ENCODE data around the gene CCL16.
"Not testable (repeated sequence)": the region's sequence is repeated elsewhere in the genome, so short reads cannot be mapped to it uniquely, and the experiment has no call there.

Gene CCL16, protein sequence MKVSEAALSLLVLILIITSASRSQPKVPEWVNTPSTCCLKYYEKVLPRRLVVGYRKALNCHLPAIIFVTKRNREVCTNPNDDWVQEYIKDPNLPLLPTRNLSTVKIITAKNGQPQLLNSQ

DNA sequence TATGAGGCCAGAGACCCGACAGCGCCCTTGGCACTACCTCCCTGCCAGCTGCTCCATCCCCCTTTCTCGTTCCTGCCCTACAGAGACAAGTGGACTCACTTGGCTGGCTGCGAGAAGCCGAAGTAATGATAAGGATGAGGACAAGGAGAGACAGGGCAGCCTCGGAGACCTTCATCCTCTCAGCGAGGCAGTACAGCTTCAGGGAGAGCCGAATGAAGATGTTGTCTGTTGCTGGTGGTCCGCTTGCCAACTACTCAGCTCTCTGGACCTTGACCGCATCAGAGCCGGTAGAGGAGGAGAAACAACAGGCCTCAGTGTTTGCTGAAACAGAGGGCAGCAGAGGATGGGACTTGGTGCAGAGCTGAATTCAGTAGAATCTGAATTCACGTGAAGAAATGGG is at the start of gene CCL16:
Gene CCL16 (minus strand): TSS at position 252 of the 400 bp plus-strand sequence. CDS start 77 bp downstream, at position 175.
- DNase-seq, result no peak
- ATAC-seq, result no peak

DNA sequence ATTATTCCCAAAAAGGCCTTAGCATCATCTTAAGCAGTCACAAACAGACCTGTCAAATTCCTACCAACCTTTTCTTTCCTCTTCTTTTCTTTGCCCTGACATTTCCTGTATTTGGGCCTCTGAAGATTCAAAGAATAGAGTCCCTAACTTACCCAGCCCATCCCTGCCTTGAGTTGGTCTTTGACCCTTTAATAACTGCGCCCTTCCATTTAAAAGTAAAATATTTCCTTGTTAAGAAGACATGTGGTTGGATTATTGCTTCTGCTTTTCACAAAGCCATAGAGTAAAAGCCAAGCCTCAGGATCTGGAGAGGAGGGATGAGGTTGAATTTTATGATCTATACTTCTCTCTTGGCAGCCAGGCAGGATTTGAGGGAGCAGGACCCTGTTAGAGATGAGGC is 49.7 kb upstream of the CCL16 start:
- ATAC-seq, result no peak

DNA sequence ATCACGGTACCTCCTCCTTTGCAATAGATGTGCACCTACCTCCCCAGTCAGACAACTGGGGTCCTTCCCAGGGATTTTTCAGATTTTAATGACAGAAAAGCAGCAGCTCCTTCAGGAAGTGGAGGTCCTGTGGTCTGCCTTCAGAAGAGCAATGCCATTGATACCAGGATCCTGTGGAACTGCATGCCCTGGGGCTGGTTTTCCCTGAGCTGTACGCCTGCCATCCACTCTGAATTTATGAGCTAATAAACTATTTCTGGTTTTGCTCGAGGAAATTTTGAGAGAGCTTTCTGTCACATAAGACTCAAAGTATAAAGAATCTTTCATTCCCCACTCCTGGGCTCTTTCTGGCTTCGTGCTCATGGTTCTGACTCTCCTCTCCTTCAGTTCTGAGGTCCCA is 46.5 kb upstream of the CCL16 start:
- no peak for DNase-seq
- no peak for ATAC-seq

More for the DNA sequence above, 49.7 kb upstream of the CCL16 start:
- no peak for DNase-seq

DNA sequence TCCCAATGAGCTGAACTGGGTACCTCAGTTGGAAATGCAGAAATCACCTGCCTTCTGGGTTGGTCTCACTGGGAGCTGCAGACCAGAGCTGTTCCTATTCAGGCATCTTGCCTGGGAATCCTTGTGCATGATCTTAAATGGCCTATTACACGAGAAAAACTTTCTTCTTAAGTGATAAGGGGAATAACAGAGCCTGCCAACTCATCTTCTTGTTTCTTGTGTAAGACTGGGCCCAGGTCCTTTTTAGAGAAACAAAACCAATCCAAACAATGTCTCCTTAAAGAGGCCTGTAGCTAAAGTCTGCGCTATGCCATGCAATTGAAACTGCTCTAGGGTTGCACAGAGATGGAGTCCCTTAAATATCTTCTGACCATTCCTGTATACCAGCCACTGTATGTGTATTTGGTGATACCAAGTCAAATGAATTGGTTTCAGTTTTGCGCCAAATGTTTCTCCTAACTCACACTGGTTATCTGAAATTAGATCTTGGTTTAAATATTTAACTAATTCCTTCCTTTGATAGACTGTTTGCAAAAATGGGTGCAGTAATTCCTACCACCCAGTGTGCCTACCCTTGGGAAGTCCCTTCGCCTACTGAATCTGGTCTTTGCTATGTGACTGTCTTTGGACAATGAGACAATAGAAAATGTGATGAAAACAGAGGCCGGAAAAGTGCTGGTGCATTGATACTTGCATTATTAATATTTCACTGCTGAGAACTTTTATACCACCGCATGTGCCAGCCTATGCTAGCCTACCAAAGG is 43.0 kb upstream of the CCL16 start:
- no peak for DNase-seq

DNA sequence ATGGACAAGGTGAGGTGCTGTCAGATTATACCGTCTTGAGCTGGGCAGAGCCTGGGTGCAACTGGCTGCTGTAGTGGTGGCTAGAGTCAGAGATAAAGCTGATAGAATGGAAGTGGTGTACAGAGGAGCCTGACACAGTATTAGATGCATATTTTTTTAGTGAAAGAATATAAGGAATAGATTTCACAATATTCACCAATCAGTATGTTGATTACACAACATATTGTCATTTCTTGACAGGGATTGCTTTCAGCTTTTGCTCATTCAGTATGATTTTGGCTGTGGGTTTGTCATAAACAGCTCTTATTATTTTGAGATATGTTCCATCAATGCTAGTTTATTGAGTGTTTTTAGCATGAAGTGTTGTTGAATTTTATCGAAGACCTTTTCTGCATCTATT is 38.1 kb upstream of the CCL16 start:
- DNase-seq (no peak), ATAC-seq (no peak)

More for the DNA sequence above, 43.0 kb upstream of the CCL16 start:
- no peak for ATAC-seq

DNA sequence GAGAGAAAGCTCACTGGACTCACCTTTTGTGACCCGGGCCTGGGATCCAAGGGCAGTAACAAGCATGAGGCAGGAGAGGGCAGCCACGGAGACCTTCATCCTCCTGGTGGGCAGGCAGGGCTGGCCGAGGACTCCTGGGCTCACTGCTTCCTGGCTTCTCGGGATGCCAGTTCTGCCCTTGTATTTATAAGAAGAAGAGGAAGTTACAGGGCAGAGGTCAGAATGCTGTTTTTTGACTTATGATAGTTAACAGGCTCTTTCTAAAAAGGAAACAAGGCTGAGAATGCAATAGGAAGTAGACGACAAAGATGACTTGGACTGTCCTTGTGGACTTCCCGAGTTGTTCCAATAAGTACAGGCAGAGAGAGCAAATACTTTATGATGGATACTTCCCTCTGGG is 36.5 kb upstream of the CCL16 start, which contains the start of gene CCL23:
Gene CCL23 (minus strand): TSS at position 174 of the 400 bp plus-strand sequence. CDS start 75 bp downstream, at position 99.
- no peak for ATAC-seq

DNA sequence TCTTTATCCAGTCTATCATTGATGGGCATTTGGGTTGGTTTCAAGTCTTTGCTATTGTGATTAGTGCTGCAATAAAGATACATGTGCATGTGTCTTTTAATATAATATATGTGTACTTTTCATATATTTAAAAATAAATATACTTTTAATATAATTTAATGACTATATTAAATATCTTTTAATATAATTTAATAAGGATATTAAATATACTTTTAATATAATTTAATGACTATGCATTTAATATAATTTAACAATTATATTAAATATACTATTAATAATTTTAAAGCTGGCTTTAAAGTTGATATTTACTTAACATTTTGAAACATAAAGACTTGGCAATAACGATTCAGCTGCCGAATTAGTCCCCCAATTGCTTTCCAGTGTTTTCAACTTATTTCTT is 35.3 kb upstream of the CCL16 start:
- no peak for DNase-seq

More for the DNA sequence above, 36.5 kb upstream of the CCL16 start, which contains the start of gene CCL23:
- DNase-seq, result no peak

DNA sequence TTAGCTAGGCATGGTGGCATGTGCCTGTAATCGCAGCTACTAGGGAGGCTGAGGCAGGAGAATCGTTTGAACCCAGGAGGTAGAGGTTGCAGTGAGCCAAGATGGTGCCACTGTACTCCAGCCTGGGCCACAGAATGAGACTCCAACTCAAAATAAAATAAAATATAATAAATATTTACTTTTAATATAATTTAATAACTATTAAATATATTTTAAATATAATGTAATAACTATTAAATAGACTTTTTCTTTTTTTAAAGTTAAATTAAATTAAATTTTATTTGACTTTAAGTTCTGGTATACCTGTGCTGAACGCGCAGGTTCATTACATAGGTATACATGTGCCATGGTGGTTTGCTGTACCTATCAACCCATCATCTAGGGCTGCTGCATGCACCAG is 34.6 kb upstream of the CCL16 start:
- DNase-seq, ATAC-seq: not testable (repeated sequence)

More for the DNA sequence above, 35.3 kb upstream of the CCL16 start:
- no peak for ATAC-seq

DNA sequence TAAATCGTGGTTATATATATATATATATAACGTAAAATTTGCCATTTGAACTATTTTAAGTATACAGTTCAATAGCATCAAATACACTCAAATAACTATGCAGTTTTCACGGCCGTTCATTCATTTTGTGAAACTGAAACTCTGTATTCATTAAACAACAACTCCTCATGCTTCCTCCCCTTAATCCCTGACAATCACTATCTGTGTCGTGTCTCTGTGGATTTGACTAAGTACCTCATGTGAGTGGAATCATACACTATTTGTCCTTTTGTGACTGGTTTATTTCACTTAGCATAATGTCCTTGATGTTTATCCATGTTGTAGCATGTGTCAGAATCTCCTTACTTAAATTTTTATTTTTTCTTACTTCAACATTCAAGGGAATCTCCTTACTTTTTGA is 33.6 kb upstream of the CCL16 start:
- DNase-seq, result no peak
- no peak for ATAC-seq

DNA sequence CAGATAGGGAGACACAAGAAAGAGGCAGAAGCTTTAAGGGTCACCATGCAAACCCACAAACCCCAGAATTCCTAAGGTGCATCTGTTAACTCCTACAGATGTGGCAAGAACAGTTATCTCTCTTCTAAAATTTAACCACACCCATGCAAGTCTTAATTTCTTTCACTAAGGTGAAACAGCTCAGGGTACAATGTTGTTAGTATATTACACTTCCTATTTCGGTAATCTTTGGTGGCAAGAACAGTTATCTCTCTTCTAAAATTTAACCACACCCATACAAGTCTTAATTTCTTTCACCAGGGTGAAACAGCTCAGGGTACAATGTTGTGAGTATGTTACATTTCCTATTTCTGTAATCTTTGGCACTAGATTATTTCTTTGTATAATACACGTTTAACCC is 29.9 kb upstream of the CCL16 start:
- DNase-seq (no peak), ATAC-seq (no peak)

DNA sequence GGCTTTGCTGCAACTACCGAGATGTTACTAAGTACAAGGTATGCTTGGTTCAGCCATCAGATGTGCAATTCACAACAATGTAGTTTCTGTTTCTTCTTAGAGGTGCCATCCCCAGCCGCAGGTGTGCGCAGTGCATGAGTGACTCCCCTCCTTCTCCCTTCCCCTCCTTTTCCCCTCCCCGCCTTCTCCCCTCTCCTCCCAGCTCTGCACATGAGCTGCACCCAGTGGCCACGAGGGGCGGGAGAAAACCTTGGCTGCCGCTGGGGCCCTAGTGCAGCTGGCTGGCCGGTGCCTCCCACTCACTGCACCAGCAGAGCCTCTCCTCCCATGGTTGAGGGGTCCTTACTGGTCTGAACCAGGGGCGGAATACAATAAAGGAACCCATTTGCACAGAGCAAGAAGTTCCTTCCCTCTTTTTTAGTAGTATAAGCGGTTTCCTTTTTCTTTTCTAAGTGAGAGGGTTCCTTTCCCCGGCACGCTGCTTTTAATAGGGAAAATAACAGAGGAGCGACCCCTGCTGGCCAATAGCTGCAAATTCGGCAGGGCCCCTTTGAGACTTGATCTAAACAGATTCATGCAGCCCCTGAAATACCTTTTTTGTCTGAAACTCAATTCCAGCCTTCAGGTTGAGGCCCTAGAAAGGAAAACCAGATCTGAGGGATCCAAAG is 27.8 kb upstream of the CCL16 start:
- ATAC-seq (peak; percentile 19), DNase-seq (peak; percentile 8)

DNA sequence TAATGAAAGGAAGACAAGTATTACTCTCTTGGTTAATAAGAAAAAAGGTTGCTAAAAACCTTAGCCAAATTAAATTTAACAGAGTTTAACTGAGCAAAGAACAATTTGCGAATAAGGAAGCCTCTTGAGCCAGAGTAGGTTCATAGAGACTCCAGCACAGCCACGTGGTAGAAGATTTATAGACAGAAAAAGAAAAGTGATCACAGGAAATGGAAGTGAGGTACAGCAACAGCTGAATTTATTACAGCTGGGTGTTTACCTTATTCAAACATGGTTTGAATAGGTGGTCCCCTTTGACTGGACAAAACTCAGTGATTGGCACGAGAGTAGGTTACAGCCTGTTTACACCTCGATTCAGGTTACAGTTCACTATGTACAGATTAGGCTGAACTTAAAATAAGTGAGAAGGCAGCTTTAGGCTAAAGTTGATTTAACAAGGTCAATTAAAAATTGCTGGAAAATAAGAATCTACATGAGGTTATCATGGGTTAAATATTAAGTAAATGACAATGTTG is 23.4 kb upstream of the CCL16 start:
- DNase-seq, result no peak
- no peak for ATAC-seq

DNA sequence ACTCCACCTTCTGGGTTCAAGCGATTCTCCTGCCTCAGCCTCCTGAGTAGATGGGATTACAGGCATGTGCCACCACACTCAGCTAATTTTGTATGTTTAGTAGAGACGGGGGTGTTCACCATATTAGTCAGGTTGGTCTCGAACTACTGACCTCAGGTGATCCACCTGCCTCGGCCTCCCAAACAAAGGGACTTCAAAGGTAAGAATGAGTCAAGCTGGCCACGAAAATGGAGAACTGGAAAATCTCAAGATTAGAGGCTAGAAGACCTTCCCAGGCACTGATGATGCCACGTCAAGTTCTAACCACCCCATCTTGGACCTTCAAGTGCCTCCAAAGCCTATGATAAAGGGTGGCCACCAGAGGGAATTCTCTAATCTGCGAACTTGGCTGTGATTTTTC is 21.3 kb upstream of the CCL16 start:
- DNase-seq (no peak), ATAC-seq (no peak)

DNA sequence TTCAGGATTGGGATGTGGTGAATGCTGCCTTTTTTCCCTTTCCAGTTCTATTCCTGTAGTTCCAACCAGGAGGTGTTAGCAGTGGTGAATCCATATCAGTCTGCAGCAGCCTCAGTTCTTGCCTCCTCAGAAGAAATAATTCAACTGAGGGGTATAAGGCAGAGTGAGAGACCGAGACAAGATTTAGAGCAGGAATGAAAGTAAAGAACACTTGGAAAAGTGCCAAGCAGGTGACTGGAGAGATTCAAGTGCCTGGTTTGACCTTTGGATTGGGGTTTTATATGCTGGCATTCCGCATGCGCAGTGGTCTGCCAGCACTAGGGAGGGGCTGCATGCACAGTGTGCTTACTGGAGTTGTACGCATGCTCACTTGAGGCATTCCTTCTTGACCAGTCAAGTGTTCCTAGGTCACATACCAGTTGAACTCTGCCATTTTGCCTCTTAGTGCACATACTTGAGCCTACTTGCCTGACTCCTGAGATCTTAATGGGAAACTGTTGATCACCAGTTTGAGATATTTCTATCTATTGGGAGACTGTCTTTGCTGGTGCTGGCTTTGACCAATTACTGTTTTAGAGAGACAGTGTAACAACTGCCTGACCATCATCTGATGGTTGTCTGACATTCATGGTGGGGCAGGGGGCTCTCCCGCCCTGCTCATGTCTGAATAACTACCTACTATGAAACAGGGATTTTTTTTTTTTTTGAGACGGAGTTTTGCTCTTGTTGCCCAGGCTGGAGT is 20.7 kb upstream of the CCL16 start:
- ATAC-seq (no peak), DNase-seq (no peak)

DNA sequence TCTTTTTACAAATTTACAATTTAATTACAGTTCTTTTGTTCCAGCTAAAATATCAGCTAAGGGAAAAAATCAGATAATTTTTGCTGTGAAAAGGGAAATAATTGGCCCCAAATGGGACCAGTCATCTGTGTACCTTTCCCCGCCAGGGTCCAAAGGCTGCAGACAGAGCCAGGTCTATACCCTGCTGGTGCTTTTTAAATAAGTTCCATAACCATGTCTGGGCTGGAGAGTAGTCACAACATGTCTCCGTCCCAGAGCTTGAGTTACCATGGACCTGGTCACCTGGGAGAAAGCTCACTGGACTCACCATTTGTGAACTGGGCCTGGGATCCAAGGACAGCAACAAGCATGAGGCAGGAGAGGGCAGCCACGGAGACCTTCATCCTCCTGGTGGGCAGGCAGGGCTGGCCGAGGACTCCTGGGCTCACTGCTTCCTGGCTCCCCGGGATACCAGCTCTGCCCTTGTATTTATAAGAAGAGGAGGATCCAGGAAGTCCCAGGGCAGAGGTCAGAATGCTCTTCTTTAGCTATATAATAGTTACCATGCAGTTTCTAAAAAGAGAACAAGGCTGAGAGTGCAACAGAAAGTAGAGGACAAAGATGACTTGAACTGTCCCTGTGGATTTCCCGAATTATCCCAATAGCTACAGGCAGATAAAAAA is 19.9 kb upstream of the CCL16 start, which contains the start of gene CCL15:
Gene CCL15 (minus strand): TSS at position 444 of the 662 bp plus-strand sequence. CDS start 61 bp downstream, at position 383.
- DNase-seq (no peak), ATAC-seq (no peak)

DNA sequence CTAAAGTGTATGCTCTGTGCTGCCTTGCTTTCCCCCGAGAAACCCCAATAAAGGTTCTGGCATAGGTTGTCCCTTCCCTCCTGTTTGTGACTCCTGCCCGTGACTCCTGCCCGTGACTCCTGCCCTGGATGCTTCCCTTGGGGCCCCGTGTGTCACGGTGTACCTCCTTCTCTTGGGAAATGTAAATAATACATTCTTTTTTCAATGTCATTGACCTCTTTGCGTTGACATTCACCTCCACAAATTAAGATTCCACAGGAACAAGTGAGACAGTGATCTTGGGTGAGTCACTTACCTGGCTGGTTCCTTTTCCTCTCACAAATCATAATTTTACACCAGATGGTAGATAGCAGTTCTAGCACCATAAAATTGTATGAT is 19.4 kb upstream of the CCL16 start:
- ATAC-seq (no peak), DNase-seq (no peak)

DNA sequence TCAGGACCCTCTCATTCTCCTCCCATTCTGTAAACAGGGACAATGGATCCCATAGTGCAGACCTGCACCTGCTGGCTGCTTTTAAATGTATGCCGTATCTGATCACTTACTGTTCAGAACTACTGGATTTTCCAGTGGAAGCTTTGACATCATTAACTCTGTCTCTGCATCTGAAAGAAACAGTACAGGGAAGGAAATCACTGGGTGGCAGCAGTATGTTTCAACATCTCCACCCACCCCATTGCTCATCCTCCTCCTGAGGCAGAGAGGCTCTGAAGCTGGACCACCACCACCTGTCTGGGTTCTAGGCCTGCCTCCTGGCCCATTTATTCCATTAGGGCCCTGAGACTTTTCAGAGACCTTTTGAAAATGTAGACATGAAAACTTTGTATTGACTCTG is 17.5 kb upstream of the CCL16 start:
- no peak for ATAC-seq
- DNase-seq, result no peak

DNA sequence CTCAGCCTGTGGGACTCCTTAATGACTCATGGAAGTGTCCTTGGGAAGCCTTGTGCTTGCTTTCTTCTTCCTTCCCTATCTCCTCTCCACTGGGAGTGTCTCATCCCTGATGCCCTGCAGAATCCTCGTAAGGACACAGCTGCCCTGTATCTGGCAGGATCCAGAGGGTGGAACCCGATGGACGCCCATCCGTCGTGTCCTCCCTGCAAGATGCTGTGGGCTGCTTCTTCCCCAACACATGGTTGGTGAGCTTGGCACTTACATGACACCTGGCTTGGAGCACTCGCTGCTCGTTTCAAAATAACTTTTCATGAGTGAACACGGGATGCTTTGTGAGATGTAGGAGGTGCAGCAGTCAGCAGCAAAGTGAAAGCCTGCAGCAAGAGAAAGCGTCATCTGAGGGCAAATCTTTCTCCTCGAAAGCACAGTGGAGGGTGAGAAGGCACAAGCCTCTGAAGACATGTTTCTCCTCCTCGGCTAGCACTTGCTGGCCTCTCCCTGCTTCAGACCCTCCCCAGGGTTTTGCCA is 16.8 kb upstream of the CCL16 start:
- no peak for DNase-seq
- no peak for ATAC-seq

DNA sequence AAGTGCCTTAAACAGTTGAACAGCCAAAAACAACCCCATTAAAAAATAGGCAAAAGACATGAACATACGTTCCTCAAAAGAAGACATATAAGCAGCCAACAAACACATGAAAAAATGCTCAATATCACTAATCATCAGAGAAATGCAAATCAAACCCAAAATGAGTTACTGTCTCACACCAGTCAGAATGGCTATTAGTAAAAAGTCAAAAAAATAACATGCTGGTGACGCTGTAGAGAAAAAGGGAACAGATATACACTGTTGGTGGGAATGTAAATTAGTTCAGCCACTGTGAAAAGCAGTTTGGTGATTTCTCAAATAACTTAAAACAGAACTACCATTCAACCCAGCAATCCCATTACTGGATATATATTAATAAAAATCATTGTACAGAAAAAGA is 14.0 kb upstream of the CCL16 start:
- not testable (repeated sequence) for DNase-seq, ATAC-seq

DNA sequence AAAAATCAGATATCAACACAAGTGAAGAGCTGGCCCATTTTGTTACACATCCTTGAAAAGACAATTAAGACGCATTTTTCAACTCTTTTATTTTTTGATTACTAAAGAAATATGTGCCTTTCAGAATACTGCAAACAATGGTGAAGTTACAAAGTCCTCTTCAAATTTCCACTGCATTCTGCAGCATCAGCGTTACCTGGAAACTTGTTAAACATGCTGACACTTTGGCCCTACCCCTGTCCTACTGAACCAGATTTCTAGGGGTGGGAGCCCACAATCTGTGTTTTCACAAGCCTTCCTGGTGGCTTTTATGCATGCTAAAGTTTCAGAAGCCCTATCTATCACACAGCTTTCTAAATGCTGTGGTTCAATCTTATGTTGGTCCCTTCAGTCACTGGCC is 9.8 kb upstream of the CCL16 start:
- ATAC-seq, result no peak
- DNase-seq, result no peak

DNA sequence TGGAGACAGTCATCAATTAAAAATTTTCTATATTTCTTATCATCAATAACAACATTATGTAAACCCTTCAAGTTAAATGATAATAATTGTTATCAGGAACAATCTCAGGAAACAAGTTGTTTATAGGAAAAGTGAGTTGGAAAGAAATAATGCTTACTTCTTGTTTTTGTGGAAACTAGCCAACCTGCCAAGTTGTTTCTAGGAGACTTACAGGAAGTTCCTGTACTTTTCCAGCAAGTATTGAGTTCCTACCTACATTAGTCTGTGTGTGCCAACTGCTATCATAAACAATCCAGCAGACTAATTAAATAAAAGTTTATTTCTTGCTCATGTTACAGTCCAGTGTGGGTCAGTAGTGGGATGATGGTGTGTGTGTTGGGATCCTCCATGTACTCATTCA is 6.9 kb upstream of the CCL16 start:
- DNase-seq, result no peak
- ATAC-seq, result no peak
